Cardiac muscle cell (in vitro differentiated cells and primary cell): ENCODE results near the gene OGFOD3. TPM values are rescaled to one million over a fixed set of nuclear protein-coding genes. Genes with fewer than 3 reads are reported as not detected.

ENCODE experiments used
- DNase-seq, 2 donors: peaks; one replicate each; pipeline versions ENCODE4 v3.0.0 to v3.0.0-alpha.2; 2010 to 2017; ENCODE audit warnings: low read depth in 1 of 2, low spot score in 1 of 2
- H3K27ac ChIP-seq: fragments of 200-600 bp; sonication (generic); 2 replicates; pipeline ENCODE4 v1.5.1; 2016
- H3K27me3 ChIP-seq: fragments of 200-600 bp; sonication (generic); 2 replicates; pipeline ENCODE4 v1.6.0; 2016; ENCODE audit warnings: control low read depth
- H3K36me3 ChIP-seq: fragments of 200-600 bp; sonication (generic); 2 replicates; pipeline ENCODE4 v1.5.1; 2016; ENCODE audit warnings: control low read depth
- H3K4me1 ChIP-seq: fragments of 200-600 bp; sonication (generic); 2 replicates; pipeline ENCODE4 v1.8.1; 2017; ENCODE audit warnings: low read depth, mild to moderate bottlenecking, mixed run types
- H3K4me3 ChIP-seq: fragments of 200-600 bp; sonication (generic); 2 replicates; pipeline ENCODE4 v1.5.1; 2016; ENCODE audit warnings: mild to moderate bottlenecking
- H3K9me3 ChIP-seq: fragments of 200-600 bp; sonication (generic); 2 replicates; pipeline ENCODE4 v1.5.1; 2017; ENCODE audit warnings: low read depth, mild to moderate bottlenecking, control low read depth
- polyA plus RNA-seq: library from polyadenylated mRNA; unstranded; fragments of >200 nt; fragmentation: Nextera tagmentation; extraction: Ambion mirVana; gene quantifications from 2 replicates; pipeline ENCODE4 v1.2.1, GENCODE V29; 2016
- total RNA-seq: library from RNA; depleted of rRNA; stranded (reverse); fragments of >200 nt; gene quantifications from 2 replicates; pipeline ENCODE4 v1.2.3, GENCODE V29; 2016
- TF ChIP-seq, protein P1 (sequence below): IDR thresholded peaks from 2 replicates; pipeline ENCODE4 v1.5.1; 2012; ENCODE audit warnings: low read depth, mild to moderate bottlenecking, low read length

The OGFOD3 gene
- total and polyA plus RNA-seq, 2 experiments from 2014 or later = 26.1 to 45.2 TPM

GRCh38 chr17:82353484-82353883 is 64.9 kb downstream of the OGFOD3 start:
- Histone ChIP-seq H3K27me3 (no peaks in the 10 kb centered on the region), H3K36me3 (no peaks in the 10 kb centered on the region), H3K27ac (no peak overlapping the region), H3K4me3 (no peak overlapping the region), H3K9me3 (no peaks in the 10 kb centered on the region), H3K4me1 (peaks cover 3% of the 10 kb centered on the region)
- TF ChIP-seq, protein P1, sequence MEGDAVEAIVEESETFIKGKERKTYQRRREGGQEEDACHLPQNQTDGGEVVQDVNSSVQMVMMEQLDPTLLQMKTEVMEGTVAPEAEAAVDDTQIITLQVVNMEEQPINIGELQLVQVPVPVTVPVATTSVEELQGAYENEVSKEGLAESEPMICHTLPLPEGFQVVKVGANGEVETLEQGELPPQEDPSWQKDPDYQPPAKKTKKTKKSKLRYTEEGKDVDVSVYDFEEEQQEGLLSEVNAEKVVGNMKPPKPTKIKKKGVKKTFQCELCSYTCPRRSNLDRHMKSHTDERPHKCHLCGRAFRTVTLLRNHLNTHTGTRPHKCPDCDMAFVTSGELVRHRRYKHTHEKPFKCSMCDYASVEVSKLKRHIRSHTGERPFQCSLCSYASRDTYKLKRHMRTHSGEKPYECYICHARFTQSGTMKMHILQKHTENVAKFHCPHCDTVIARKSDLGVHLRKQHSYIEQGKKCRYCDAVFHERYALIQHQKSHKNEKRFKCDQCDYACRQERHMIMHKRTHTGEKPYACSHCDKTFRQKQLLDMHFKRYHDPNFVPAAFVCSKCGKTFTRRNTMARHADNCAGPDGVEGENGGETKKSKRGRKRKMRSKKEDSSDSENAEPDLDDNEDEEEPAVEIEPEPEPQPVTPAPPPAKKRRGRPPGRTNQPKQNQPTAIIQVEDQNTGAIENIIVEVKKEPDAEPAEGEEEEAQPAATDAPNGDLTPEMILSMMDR = no peak
- no peak for DNase-seq

GRCh38 chr17:82351713-82352488 is 66.5 kb downstream of the OGFOD3 start:
- H3K9me3 ChIP-seq = no peaks in the 10 kb centered on the region
- no peaks in the 10 kb centered on the region for H3K36me3 ChIP-seq
- peaks cover 3% of the 10 kb centered on the region for H3K4me1 ChIP-seq
- H3K27me3 ChIP-seq = no peaks in the 10 kb centered on the region
- peak; percentile 94 for DNase-seq
- H3K4me3 ChIP-seq = no peak overlapping the region
- TF ChIP-seq, protein P1 = peak; percentile 93
- no peak overlapping the region for H3K27ac ChIP-seq

- Histone ChIP-seq H3K9me3 (no peaks in the 10 kb centered on the region), H3K27me3 (no peaks in the 10 kb centered on the region), H3K4me1 (no peaks in the 10 kb centered on the region), H3K36me3 (no peaks in the 10 kb centered on the region), H3K27ac (no peak overlapping the region), H3K4me3 (no peak overlapping the region)
- no peak for DNase-seq
- TF ChIP-seq, protein P1 = no peak
Measured at GRCh38 chr17:82351254-82351712, 67.1 kb downstream of the OGFOD3 start.

- H3K27ac ChIP-seq = no peak overlapping the region
- no peaks in the 10 kb centered on the region for H3K9me3 ChIP-seq
- no peak overlapping the region for H3K4me3 ChIP-seq
- H3K27me3 ChIP-seq = no peaks in the 10 kb centered on the region
- no peaks in the 10 kb centered on the region for H3K4me1 ChIP-seq
- H3K36me3 ChIP-seq = no peaks in the 10 kb centered on the region
- TF ChIP-seq, protein P1 = no peak
- no peak for DNase-seq
Measured at GRCh38 chr17:82350182-82351030, 68.0 kb downstream of the OGFOD3 start.

- H3K36me3 ChIP-seq = no peaks in the 10 kb centered on the region
- no peaks in the 10 kb centered on the region for H3K9me3 ChIP-seq
- TF ChIP-seq, protein P1 = no peak
- peak in 1 of 2 donors; percentile 45 for DNase-seq
- no peaks in the 10 kb centered on the region for H3K27me3 ChIP-seq
- no peak overlapping the region for H3K4me3 ChIP-seq
- H3K27ac ChIP-seq = no peak overlapping the region
- H3K4me1 ChIP-seq = no peaks in the 10 kb centered on the region
Measured at GRCh38 chr17:82349287-82349701, 69.1 kb downstream of the OGFOD3 start.
